CMK (cell line): Measurements from ENCODE around the gene C16orf89.
"Not testable (repeated sequence)": the region's sequence is repeated elsewhere in the genome, so short reads cannot be mapped to it uniquely, and the experiment has no call there.

Source experiments
- DNase-seq: peaks from one replicate; pipeline ENCODE4 v3.0.0-alpha.2; 2010; ENCODE audit warnings: low read depth

The C16orf89 gene

DNA sequence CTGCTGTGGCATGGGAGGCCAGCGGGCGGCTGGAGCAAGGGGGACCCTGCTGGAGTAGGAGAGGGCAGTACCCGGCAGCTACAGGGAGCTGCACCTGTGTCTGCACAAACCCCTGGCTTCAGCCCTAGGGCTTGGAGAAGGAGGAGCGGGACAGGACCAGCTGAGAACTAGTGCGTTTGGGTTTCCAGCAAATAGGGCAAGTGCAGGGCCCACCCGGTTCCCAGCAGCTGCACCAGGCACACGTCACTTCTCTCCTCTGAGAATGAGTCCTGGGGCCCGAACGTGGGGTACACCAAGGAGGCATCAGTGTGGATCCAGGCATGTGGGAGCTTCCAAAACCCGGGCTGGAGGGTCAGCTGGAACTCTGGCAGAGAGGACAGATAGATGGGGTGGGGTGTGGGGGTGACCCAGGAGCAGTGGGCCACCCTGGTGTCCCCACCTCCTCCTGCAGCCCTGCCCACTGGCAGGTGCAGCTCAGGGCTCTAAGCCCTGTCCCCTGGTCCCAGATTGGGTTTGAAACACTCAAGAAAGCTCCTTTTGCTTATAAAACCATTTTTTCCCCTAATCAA is 5.6 kb downstream of the C16orf89 start:
- no peak for DNase-seq

DNA sequence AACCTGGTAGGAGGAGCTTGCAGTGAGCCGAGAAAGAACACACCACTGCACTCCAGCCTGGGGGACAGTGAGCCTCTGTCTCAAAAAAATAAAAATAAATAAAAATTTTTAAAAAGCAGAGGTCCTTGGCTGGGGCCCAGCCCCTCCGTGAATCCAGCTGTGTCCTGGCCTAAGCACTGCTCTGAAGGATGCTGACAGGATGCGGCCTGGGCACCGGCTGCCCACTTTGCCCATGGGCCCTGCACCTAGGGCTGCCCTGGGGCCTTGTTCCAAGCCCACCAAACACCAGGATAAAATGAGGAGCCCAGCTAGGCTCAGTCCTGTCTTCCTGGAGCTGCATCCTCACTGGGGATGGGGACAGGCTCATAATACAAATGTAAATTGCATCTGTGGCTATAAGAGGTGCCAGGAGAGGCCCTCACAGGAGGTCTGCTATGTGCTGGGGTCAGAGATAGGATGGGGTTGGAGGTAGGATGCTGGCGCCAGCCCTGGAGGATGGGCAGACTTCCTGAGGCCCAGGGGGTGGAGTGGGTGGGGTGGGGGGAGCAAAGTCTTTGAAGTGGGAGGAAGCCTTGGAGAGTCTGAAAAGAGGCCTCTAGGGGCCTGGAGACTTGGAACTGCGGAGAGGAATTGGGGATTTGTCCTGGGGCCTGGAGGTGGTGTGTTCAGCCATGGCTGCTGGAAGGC is 6.2 kb downstream of the C16orf89 start:
- DNase-seq = no peak

DNA sequence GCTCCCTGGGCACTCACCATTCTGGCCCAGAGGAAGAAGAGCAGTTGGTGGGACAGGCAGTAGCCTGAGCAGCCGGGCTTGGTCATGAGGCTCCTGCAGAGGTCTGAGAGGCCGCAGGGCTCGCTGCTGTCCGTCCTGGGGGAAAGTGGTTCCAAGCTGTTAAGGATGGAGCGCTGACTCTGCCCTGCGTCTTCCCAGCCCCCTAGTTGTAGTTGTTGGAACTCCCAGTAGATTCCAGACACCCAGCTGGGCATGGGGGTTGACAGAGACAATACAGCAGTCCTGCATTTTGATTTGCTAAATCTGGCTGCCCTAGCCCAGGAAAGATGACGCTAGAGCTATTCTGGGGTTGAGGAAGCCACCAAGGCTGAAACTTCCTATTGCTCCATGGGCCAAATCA is 7.3 kb downstream of the C16orf89 start:
- no peak for DNase-seq

DNA sequence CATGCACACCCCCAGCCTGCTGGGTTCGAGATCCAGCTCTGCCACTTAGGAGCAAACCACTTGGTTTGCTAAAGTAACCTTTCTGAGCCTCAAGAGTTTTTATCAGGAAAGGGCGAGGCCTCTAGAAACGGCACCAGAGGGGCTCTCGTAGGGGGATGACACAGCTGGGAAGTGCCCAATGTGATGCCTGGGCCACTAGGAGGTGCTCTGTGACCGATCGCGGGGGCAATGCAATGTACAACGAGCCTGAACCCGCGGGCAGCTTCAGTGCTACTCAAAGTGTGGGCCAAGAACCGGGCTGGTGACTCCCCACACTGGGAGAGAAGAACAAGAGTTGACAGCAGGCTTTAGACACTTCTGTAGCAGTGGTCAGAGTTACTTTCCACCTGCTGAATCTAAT is 9.4 kb downstream of the C16orf89 start:
- DNase-seq = peak; percentile 29

DNA sequence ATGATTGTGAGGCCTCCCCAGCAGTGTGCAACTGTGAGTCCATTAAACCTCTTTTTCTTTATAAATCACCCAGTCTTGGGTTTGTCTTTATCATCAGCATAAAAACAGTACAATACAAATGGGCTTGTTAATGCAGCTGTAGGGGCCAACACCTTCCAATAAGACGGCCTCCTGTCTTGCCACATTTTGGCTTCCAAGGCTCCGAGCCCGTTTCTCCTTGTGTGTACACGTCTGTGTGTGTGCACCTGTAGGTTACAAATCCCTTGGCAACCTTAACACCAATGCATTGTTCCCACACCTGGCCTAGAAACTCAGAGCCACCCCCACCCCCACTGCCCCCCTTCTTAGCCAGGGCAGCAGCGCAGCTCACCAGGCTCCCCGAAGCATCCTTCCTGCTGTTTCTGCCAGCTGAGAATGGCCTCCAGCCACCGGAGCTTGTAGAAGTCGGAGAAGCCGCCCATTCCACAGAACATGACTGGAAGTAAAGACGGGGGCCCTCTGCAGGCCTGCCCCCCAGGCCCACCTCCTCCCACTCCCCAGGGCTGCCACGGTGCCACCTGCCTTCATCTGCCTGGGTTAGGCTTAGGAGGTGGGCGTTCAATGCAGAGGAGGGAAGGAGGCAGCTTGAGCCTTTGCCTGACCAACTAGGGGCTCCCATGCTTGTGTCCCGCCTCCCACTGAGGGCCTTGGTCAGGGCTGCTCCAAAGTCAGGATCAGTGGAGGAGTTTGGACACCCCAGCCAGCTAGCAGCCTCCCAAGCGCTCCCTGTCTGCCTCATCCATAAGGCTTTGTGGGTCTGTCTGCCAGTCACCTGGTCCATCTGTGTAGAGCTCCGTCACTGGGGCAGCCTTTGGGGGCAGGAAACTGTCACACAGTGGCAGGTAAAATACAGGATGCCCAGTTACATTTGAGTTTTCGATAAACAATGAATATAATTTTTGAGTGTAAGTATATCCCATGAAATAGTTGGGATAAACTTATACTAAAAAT is 10.6 kb downstream of the C16orf89 start:
- no peak for DNase-seq

- no peak for DNase-seq
Measured at GRCh38 chr16:5046914-5047313, 18.8 kb downstream of the C16orf89 start.

GRCh38 chr16:5045499-5046115 is 20.1 kb downstream of the C16orf89 start:
- no peak for DNase-seq

- not testable (repeated sequence) for DNase-seq
Measured at GRCh38 chr16:5044581-5044980, 21.2 kb downstream of the C16orf89 start.

GRCh38 chr16:5044011-5044540 is 21.7 kb downstream of the C16orf89 start:
- no peak for DNase-seq

DNA sequence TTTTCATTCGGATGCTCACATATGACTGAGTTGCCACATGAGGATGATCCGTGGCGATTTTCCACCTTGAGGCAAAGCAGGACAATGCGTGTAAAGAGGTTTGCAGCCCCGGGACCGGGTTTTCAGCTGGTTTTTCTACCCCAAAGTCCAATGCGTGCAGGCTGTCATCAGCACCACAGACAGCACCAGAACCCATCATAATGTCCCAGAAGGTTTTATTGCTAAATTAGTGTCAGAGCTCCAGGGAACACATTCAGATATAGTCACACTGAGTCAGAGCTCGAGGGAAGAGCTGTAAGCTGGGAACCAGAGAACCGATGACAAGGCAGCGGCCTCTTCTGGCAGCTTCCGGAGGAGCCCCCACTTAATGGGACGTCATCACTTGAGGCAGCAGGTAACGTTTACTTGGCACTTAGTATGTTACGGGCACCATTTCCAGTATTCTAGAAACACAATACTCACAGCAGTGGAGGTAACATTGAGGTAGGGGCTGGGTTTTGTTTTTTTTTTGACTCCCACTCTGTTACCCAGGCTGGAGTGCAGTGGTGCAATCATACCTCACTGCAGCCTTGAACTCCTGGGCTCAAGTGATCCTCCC is 23.1 kb downstream of the C16orf89 start:
- no peak for DNase-seq

DNA sequence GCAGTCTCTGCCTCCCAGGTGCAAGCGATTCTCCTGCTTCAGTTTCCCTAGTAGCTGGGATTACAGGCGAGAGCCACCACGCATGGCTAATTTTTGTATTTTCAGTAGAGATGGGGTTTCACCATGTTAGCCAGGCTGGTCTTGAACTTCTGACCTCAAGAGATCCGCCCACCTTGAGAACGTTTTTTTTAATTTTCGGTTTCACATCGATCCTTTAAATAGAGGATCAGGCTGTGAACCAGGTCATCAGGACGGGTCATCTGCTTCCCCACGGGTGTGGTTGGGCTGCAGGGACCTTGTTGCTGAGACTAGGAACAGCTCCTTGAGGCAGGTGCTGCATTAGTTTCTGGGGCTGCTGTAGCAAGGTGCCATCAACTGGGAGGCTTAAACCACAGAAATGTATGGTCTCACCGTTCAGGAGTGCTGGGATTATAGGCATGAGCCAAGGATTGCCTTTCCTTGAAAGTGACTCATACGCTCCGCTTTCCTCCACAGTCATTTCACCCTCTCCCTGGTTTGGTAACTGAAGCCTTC is 24.1 kb downstream of the C16orf89 start:
- no peak for DNase-seq

- DNase-seq = no peak
Measured at GRCh38 chr16:5040451-5040850, 25.3 kb downstream of the C16orf89 start.

- no peak for DNase-seq
Measured at GRCh38 chr16:5036228-5037156, 29.3 kb downstream of the C16orf89 start.

GRCh38 chr16:5035909-5036227 is 29.9 kb downstream of the C16orf89 start:
- no peak for DNase-seq

DNA sequence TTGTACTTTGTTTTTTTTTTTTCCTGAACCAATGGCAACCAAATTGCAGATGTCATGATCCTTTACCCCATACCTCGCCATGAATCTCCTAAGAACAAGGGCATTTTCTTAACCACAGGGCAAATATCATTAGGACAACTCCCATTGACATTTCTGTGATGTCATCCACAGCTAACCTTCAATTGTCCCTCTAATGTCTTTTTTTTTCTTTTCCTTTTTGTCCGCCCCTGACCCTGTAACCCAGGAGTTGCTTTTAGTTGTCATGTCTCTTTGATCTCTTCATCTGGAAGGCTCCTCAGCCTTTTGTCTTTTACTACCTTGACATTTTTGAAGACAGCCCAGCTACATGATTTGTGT is 31.6 kb downstream of the C16orf89 start:
- no peak for DNase-seq

DNA sequence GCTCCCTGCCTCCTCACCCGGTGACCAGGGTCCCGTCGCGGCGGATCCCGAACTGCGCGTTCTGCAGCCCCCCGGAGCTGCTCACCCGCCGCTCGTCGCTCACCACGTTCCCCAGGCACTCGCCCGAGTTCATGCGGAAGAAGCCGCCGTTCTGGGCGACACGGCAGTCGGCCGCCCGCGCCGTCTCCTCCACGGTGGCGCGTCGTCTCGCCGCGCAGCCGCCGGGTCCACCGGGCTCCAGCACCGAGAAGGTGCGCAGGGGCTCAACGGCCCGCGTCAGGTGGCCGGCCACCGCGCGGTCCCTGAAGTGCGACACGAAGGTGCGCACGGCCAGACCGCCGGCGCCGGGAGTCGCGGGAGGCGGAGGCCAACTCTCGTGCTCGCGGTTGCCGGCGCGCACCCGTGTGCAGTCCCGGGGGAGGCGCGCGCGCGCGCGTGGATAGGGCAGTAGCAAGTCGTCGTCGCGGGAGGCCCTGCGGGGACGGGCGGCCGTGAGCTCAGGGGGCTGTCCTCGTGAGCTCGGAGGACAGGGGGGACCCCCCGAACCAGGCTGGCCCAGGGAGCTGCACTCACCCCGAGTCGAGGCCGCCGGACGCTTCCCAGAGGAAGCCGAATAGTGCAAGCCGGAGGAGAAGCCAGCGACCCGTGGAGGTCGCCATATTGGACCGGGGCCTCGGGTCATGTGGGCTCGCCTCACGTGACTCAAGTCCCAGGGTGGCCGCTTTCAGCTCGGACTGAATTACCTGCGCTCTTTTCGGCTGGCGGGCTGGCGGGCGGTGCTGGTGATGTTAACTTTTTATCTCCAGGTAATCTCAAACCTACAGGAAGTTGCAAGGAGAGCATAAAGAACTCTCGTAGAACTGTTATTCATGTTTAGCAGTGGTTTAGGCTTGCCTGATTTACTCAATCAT is 32.2 kb downstream of the C16orf89 start, which contains the start of gene NAGPA:
TSS of gene NAGPA (minus strand) at position 680 of the 911 bp plus-strand sequence. CDS start at position 659, 21 bp downstream.
- peak; percentile 38 for DNase-seq

GRCh38 chr16:5032748-5033167 is 33.0 kb downstream of the C16orf89 start:
- no peak for DNase-seq

- no peak for DNase-seq
Measured at GRCh38 chr16:5031601-5032000, 34.2 kb downstream of the C16orf89 start.

GRCh38 chr16:5030251-5030870 is 35.4 kb downstream of the C16orf89 start:
- no peak for DNase-seq
